HG03558 (cell line): Measurements from ENCODE around the gene NGF.
"Not testable (repeated sequence)": the region's sequence is repeated elsewhere in the genome, so short reads cannot be mapped to it uniquely, and the experiment has no call there.

ENCODE experiments used
- ATAC-seq: cut with Tn5 transposase; IDR thresholded peaks from one replicate; pipeline ENCODE4 v1.9.1; 2021; ENCODE audit warnings: moderate number of reproducible peaks; ENCODE audit not compliant: unreplicated experiment; ENCODE audit errors: extremely low read depth

The NGF gene

DNA sequence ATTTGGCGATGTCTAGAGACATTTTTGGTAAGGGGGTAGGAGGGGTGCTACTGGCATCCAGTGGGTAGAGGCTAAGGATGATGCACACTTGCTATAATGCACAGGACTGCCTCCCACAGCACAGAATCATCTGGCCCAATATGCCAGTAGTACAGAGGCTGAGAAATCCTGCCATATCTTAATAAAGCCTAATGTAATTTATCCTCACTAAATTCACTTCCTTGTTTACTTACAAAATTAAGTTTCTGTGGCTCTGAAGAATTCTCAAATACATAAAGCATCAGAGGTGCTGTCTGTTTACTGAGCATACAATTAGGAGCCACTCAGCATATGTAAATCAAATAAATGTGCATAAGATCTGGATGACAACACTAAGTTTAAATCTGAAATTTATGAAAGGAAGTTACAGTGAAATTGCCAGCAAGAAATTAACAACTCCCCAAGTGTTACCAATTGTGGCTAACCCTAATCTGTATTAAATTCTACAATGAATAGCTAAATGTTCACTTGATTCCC is 26.5 kb downstream of the NGF start:
- no peak for ATAC-seq

DNA sequence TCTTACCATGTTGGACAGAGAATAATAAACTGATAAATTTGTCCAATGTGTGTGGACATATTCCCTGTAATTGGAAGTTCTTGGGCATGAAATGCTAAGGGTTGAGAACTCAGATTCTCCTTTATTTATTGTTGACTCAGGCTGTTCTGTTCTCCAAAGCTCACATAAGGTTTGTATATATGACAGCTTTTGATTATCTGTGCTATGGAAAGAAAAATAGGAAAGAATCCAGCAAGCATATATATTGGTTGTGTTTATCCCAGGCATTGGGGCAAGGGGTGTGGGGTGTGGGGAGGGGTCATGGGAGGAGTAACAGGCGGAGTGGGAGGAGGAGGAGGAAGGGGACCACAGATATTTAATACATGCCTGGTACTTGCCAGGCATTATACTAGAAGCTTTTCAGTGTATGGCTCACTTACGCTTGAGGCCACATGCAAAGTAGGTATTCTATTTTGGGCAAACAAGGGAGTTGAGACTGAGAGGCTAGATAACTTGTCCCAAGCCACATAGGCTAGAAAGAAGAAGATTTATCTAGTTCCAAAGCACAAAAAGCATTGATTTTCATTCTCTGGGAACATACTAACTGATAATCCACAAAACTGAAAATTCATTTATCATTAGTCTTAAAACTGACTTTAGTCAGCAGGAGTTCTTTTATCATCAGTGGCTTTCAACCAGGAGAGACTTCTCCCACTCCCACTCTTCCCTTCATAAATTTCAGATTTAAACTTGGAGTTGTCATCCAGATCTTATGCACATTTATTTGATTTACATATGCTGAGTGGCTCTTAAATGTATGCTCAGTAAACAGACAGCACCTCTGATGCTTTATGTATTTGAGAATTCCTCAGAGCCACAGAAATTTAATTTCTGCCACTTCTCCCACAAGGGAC is 27.2 kb downstream of the NGF start:
- ATAC-seq: no peak

DNA sequence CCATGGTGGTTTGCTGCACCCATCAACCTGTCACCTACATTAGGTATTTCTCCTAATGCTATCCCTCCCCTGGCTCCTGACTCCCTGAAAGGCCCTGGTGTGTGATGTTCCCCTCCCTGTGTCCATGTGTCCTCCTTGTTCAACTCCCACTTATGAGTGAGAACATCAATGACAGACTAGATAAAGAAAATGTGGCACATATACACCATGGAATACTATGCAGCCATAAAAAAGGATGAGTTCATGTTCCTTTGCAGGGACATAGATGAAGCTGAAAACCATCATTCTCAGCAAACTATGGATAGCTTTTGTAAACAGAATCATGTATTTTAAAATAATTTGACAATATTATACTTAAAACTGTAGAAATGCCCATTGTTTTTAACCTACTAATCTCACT is 28.5 kb downstream of the NGF start:
- ATAC-seq: not testable (repeated sequence)

DNA sequence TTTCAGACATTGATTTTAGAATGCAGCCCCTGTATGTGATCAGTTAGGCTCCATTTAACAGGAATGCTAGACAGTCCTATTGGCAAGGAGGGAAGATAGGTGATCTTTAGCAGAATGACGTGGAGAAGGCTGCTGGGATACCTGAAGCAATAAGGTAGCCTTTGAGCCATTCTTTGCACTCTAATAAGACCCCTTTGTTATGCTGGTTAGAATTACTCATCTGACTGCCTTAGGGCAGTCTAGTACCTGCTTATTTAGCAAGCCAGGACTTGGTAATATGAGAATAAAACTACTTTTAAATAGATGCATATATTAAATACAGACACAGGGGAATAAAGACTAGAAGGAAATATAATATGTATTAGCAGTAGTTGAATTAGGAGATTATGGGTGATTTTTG is 29.1 kb downstream of the NGF start:
- ATAC-seq: no peak

DNA sequence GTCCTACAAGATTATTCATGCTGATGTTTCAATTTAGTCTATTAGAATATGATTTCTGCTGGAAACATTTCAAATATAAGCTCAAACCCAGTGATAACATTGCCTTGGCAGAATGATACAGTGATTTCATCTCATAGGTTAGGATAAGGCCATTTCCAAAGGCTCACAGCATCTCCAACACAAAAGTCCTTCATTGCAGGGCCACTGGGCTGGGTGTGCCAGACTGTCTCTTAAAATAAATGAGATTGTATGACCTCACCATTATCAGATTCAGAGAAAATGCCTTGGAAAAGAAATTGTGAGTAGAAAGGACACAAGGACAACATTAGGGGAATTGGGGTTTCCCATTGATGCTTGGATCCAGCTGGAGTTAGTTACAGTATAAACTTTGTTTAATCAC is 30.4 kb downstream of the NGF start:
- no peak for ATAC-seq

DNA sequence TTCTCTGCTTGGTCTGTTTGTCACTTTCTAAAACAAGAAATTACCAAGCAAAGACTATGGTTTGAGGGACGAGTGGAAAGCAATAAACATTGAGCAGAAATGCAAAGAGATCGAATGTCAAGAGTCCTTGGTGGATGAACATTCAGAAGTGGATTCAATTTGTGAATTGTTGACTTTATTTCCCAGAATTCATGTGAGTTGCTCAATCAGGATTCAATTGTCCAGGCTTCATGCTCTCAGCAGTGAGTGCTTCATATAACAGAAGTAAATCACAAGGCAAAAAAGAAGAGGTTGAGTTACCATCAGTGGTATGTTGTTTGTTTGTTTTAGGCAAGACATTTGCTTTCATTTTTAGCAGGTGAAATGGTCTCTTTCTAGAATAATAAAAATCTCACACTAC is 31.9 kb downstream of the NGF start:
- no peak for ATAC-seq

DNA sequence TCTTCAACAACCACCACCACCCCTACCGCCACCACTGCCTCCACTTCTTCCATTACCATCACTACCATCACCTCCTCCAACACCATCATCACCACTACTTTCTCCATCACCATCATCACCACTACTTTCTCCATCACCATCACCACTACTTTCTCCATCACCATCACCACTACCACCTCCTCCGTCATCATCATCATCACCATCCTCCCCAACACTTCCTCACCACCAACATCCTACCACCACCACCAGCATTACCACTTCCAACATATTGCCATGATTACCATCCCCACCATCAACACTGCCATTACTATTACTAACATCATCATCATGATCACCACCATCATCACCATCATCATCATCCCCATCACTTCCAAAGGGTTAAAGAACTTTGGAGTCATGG is 34.7 kb downstream of the NGF start:
- ATAC-seq: no peak

DNA sequence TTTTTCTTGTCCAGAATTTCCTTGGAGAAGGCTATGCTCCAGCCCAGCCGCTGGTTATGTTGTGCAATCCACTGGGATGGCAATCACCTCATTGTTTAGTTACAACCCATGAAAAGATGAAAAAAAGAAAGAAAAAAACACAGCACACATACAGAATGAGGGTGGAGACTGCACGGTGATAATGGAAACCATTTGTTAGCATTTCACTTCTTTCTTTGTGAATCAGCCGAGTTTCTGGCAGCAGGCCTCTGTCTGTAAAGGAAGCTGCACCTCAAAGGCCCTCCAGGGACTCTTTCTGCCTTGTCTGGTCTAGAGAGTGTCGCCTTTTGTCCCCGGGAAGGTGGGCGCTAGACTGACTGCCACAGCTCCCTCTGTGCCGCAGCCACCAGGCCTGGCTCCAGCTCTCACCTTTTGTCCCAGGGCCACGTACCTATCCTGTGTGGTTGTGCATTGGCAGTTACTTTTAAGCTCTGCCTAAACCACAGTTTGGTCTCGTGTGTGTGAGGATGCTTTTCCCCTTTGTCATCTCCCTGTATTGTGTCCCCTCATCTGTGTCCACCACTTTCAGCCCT is 35.6 kb downstream of the NGF start:
- no peak for ATAC-seq

DNA sequence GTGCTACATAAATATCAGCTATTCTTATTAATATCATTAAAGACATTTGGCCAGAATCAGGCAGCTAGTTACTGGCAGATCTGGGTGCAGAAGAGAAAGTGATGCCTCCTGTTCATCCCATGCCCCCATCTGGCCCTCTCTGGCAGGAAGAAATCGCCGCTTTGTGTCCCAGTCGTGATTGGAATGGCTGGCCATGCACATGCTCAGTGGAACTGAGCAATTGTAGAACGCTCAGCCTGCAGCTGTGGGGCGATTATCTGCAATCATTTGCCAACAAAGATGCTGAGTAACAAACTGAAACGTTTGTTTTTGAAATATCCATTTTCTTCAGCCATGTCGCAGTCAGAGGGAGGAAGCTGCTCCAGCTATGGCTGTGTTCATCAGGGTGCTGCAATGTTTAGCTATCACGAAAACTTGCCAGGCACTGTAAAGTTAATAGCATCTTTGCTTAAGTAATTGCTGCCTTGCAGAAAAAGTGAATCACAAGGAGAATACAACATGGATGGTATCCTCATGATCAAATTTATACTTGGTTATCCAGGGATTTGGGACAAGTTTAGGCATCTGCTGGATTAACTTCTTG is 36.5 kb downstream of the NGF start:
- no peak for ATAC-seq

DNA sequence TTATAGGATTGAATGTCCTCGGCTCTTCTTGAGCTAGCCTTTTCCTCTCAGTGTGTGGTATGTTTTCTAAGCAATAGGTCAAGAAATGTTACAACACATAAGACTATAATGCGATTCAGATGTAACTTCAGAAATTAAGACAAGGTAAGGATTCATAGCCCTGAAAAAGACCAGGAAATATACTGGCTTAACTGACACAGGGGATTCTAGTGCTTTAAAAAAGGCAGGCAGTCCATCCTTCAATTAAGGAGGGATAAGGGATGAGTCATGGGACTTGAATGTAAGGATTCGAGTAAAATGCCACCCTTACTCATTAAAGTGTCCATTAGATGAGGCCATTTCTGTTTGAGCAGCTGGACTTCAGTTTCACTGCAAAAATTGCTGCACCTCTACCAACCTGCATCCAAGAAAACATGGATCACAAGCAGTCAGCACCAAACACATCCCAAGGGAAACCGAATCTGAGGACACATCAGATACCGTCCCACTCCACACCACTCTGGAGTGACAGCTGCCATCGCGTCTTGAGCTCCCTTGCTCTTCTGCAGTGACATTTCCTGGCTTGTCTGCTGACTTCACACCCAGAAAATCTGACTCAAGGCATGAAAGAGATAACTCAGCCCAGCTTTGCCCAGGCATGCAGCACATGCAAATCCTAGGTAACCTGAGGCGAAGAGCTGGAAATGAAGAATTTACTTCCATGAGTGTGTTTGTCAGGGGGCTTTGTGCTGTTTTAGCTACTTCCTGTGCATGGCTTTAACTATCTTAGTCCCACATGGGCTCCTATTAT is 37.8 kb downstream of the NGF start:
- no peak for ATAC-seq

DNA sequence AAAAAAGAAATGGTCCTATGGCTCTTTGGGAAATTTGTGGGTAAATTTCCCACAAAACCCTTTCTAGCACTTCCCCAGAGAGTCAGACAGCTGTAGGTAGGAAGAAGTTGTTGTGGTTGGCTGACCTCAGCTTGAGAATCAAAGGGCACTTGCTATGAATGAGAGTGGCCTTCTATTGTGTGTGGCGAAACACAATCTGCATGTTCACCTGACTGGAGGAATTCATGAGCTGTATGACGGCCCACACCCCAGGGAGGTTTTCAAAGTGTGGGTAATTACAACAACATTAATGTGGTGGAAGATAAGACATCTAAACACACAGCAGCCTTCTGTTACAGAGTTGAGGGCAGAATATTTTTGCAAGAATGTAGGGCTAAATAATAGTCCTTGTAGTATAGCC is 38.8 kb downstream of the NGF start:
- ATAC-seq: no peak

DNA sequence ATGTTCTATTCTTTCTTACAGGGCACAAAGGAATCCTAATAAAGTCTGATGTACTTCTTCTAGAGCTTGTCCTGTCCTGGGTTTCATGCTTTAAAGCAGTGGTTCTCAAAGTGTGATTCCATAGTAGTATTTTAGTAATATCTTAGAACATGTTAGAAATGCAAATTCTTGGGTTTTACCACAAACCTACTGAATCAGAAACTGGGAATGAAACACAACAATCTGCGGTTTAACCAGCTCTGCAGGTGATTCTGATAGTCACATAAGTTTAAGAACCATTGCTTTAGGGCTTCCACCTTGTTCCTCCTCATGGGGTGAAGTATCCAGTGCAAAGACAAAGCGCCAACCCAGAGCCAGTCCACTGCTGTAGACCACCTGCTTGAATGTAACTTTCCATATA is 41.1 kb downstream of the NGF start:
- ATAC-seq: peak; percentile 92

DNA sequence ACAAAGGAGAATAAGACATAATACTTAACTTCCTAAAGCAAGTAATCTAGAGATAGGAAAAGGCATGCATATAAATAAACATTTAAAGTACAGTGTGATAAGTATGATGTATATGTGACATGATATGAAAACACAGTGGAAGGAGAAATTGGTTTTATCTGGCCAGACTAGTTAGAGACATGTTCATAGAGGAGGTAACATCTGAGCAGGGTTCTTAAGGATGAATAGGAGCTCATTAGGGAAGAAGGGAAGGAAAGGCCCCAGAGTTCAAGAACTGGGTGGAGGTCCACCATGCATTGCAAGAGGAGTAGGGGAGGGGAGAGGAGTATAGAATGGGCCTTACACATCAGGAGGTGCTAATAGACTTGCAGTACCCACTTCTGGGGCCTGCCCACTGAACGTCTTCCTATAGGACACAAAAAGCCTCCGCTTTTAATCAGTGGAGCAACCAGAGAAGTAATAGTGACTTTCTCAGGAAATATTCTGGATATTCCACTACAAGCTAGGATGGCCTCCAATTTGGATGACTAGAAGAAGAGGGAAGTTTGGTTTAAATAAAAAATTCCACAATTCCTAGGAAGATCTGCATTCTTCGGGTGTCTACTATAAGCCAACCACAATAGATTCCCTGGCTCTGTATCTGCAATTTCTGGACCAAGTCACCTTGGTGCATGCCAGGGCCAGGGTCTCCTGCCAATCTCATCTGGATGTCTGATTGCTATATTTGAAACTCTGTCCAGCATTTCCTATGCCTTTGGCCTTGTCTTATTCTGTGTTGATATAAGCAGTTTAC is 41.9 kb downstream of the NGF start:
- ATAC-seq: no peak

DNA sequence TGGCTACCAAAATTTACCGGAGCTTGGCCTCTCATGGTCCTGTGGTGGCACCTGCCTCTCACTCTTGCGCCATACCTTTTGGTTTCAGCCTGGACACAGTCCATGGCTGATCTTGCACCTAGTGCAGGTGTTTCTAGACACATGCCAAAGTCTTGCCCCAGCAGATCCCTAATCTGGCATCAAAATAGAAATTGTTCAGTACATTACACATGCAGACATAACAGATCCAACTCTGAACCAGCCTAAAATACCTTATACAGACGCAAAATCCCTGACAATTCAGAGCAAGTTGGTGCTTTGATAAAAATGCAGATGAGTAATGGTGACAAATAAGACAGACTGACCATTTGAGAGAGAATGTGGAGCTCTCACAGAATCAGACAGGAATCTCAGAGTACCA is 44.1 kb downstream of the NGF start:
- no peak for ATAC-seq

DNA sequence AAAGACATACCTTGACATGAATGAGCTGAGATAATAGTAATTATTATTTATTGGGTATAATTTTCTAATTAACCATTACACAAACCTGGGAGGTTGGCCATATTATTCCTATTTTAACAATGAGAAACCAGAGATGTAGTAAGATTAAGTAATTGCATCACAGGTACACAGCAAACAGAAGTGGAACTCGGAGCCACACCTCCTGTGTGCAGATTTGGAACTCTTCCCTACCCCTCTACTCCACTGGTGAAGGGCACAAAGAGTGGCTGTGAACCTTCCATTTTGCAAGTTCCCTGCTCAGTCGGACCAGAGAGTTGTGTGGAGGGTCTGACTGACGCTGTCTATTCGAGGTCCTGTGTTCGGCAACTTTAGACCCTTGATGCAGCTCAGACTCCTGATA is 45.0 kb downstream of the NGF start:
- no peak for ATAC-seq

DNA sequence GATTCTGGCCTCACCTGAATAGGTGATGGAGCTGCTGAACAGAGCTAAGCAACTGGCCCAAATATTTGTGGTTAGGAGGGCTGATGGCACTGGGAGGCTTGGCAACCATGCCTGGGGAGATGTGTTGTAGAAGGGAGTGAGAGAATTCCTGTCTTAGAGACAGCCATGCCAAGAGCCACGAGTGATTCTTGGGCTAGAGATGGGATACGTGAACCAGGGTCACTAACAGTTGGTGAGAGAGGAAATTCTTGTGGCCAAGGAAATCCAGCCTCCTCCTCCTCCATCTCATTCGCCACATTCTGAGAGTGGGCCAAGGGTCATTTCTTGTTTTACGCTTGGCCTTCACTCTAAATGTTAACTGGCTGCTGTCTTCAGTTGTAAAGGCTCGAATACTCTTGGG is 46.3 kb downstream of the NGF start:
- no peak for ATAC-seq

DNA sequence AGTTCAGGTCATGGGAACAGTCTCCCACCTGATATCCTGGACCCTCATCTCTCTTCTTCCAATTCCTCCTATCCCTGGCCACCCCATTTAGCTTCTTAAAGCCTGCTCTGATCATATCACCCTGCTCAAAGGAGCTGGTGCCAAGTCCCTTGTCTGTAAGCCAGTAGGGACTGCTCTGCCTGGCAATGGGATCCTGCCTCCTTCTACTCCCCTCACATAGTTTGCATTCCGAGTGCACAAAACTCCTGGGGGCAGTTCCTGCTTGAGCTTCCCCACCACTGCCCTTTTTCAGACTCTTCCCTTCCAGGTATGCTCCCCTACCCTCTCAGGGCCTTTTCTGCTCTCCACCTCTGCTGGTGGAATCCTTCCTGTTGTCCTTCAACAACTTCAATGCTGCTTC is 48.1 kb downstream of the NGF start:
- no peak for ATAC-seq

DNA sequence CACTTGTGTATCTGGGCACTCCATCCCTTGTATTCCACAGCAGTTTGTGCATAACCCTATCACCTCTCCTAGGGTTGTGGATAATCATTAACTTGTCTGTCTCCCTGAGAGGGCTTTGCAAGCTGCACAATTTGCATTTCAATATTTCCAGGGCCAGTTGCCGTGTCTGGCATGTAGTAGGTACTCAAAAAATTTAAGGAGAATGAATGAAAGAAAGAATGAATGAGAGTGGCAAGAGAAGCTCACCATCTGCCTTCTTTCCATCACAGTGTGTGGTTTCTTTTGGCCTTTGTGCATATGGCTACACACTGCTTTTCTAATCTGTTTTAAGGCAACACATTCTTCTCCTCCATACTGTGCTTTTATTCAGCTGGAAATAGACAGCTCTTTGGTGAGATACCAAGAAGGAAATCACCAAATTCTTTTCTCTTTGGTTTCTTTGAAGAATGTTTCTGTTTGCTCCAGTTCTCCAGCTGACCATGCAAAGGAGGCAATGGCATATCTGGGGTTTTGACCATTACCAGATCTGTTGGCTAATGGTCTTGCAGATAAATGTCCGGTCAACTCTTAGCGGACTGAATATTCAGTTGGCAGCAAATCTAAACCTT is 49.4 kb downstream of the NGF start:
- ATAC-seq: no peak

DNA sequence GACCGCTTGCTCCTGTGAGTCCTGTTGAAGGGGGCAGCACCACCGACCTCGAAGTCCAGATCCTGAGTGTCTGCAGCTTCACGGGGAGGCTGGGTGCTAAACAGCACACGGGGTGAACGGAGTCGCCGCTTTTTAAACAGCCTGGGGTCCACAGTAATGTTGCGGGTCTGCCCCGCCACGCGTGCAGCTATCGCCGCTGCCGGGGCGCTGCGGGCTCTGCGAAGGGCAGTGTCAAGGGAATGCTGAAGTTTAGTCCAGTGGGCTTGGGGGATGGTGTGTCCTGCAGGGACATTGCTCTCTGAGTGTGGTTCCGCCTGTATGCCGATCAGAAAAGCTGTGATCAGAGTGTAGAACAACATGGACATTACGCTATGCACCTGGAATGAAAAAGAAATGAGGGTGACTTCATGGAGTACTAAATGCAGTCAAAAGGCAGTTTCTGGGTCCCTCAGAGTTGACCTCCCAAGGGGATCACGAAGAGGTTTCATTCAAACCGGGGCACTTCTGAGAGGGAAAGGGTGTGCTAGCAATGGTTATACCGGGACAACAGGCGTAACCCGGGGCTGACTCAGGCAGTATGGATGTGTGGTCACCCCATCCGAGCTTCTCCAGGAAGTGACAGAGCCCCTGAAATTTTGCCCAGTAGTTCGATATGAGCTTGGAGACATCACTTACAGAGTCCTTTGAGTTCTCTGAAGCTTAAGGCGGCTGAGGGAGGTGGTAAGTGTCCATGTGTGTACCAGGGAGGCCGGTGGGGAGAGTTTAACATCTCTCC is 51.4 kb downstream of the NGF start:
- no peak for ATAC-seq
